ENCODE data around the gene BTNL9.

DNA sequence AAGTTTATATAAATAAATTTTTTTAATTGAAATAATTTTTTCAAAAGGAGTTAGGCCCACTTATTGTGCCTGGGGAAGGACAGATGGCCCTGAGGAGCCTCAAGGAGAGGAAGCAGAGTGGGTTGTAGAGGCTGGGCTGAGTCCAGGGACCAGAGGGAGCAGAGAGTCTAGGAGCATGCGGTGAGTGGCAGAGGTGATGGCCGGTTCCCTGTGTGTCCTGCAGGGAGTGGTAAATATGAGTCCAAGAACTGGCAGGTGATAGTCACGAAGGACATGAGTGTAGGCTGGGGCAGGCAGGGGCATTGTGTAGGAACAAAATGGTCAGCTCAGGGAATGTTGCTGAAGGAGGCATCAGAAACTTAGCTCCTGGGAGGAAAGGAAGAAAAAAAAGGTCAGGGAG, 8.3 kb upstream of the BTNL9 start:
- TF ChIP-seq, protein P1, sequence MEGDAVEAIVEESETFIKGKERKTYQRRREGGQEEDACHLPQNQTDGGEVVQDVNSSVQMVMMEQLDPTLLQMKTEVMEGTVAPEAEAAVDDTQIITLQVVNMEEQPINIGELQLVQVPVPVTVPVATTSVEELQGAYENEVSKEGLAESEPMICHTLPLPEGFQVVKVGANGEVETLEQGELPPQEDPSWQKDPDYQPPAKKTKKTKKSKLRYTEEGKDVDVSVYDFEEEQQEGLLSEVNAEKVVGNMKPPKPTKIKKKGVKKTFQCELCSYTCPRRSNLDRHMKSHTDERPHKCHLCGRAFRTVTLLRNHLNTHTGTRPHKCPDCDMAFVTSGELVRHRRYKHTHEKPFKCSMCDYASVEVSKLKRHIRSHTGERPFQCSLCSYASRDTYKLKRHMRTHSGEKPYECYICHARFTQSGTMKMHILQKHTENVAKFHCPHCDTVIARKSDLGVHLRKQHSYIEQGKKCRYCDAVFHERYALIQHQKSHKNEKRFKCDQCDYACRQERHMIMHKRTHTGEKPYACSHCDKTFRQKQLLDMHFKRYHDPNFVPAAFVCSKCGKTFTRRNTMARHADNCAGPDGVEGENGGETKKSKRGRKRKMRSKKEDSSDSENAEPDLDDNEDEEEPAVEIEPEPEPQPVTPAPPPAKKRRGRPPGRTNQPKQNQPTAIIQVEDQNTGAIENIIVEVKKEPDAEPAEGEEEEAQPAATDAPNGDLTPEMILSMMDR (IDR thresholded peaks at IDR 0.05): no peak
- no peak for TF ChIP-seq POLR2AphosphoS5 (IDR thresholded peaks at IDR 0.05)
- no peak for TF ChIP-seq POLR2A (IDR thresholded peaks at IDR 0.05)
